ENCODE measurements around the gene CLASP1.
"Not testable (repeated sequence)": the region's sequence is repeated elsewhere in the genome, so short reads cannot be mapped to it uniquely, and the experiment has no call there.

The CLASP1 gene

GRCh38 chr2:121613774-121614173 lies 35.5 kb downstream of the CLASP1 start:
- DNase-seq (ENCODE audit: low spot score), result no peak

GRCh38 chr2:121613152-121613551 lies 36.1 kb downstream of the CLASP1 start:
- no peak for DNase-seq (ENCODE audit: low spot score)

GRCh38 chr2:121611730-121612705 lies 37.2 kb downstream of the CLASP1 start:
- no peak for DNase-seq (ENCODE audit: low spot score)

GRCh38 chr2:121611048-121611649 lies 38.1 kb downstream of the CLASP1 start:
- not testable (repeated sequence) for DNase-seq (ENCODE audit: low spot score)

- not testable (repeated sequence) for DNase-seq (ENCODE audit: low spot score)
Observed at GRCh38 chr2:121610487-121610874, 38.8 kb downstream of the CLASP1 start.

GRCh38 chr2:121608967-121609366 lies 40.3 kb downstream of the CLASP1 start:
- no peak for DNase-seq (ENCODE audit: low spot score)

- no peak for DNase-seq (ENCODE audit: low spot score)
Observed at GRCh38 chr2:121608367-121608766, 40.9 kb downstream of the CLASP1 start.

GRCh38 chr2:121605820-121606733 lies 43.2 kb downstream of the CLASP1 start:
- no peak for DNase-seq (ENCODE audit: low spot score)

- DNase-seq (ENCODE audit: low spot score), result no peak
Observed at GRCh38 chr2:121603185-121603584, 46.1 kb downstream of the CLASP1 start.

GRCh38 chr2:121599963-121600651 lies 49.2 kb downstream of the CLASP1 start:
- no peak for DNase-seq (ENCODE audit: low spot score)

- no peak for DNase-seq (ENCODE audit: low spot score)
Observed at GRCh38 chr2:121598087-121598486, 51.2 kb downstream of the CLASP1 start.

- DNase-seq (ENCODE audit: low spot score), result no peak
Observed at GRCh38 chr2:121596221-121597080, 52.8 kb downstream of the CLASP1 start.

GRCh38 chr2:121595012-121595891 lies 54.0 kb downstream of the CLASP1 start:
- no peak for DNase-seq (ENCODE audit: low spot score)

- DNase-seq (ENCODE audit: low spot score), result no peak
Observed at GRCh38 chr2:121591199-121591598, 58.1 kb downstream of the CLASP1 start.

- DNase-seq (ENCODE audit: low spot score), result no peak
Observed at GRCh38 chr2:121588357-121588756, 60.9 kb downstream of the CLASP1 start.

- no peak for DNase-seq (ENCODE audit: low spot score)
Observed at GRCh38 chr2:121587131-121587530, 62.1 kb downstream of the CLASP1 start.

GRCh38 chr2:121584741-121585140 lies 64.5 kb downstream of the CLASP1 start:
- DNase-seq (ENCODE audit: low spot score), result no peak

- no peak for DNase-seq (ENCODE audit: low spot score)
Observed at GRCh38 chr2:121583555-121583954, 65.7 kb downstream of the CLASP1 start.

- no peak for DNase-seq (ENCODE audit: low spot score)
Observed at GRCh38 chr2:121582272-121582671, 67.0 kb downstream of the CLASP1 start.

GRCh38 chr2:121579309-121579708 lies 70.0 kb downstream of the CLASP1 start:
- DNase-seq (ENCODE audit: low spot score), result no peak

All from left forelimb (tissue), 1 donor.